Measurements from ENCODE around the gene GJB4. TPM values are rescaled to one million over a fixed set of nuclear protein-coding genes. Genes with fewer than 3 reads are reported as not detected.

The GJB4 gene
- polyA plus RNA-seq, 1 of the 3 experiments (the other 2 are of a cell fraction), result not detected

- no peaks in the 10 kb centered on the region for H3K27me3 ChIP-seq (ENCODE audit: insufficient read depth)
- no peaks in the 10 kb centered on the region for H3K36me3 ChIP-seq (replicated peaks in 1 of 2; ENCODE audit: control insufficient read depth in 1 of 2, insufficient read depth in 2 of 2, low read length in 1 of 2)
- DNase-seq, result no peak
- 38% methylated on average over 3 of the region's 4 CpGs for WGBS (ENCODE audit: low lambda C conversion rate)
- H3K4me3 ChIP-seq (ENCODE audit: low read depth in 2 of 2, low read length in 1 of 2), result no peak overlapping the region
- no peak overlapping the region for H3K4me2 ChIP-seq
- ChIA-PET CTCF (interaction anchor here (1.0 to 2.5 kb wide), 2 partner anchors 16 to 94 kb away, joined by 4 to 13 read pairs; no protein-coding TSS in a partner anchor), POLR2A (no interaction called here)
- H3K27ac ChIP-seq (ENCODE audit: low read depth in 2 of 2, low read length in 1 of 2), result no peak overlapping the region
- H2AFZ ChIP-seq (ENCODE audit: low read depth), result no peak overlapping the region
- H3K4me1 ChIP-seq (ENCODE audit: control insufficient read depth in 1 of 2, insufficient read depth in 2 of 2, low read depth in 1 of 2, low read length in 1 of 2), result no peaks in the 10 kb centered on the region
- no peaks in the 10 kb centered on the region for H3K9me2 ChIP-seq
- no peaks in the 10 kb centered on the region for H3F3A ChIP-seq (replicated peaks; ENCODE audit: insufficient read depth)
- H4K20me1 ChIP-seq (ENCODE audit: insufficient read depth), result no peaks in the 10 kb centered on the region
- no peaks in the 10 kb centered on the region for H3K9me3 ChIP-seq
- H3K9ac ChIP-seq, result no peak overlapping the region
- TF ChIP-seq FOXJ3 (CRISPR knock-in tag; IDR thresholded peaks at IDR 0.05) (no peak), TCF12 (IDR thresholded peaks at IDR 0.05) (no peak), PBX3 (IDR thresholded peaks at IDR 0.05) (no peak), USF1 (IDR thresholded peaks at IDR 0.05; ENCODE audit: borderline replicate concordance, low read depth) (no peak), EP300 (IDR thresholded peaks at IDR 0.05; ENCODE audit: borderline replicate concordance in 1 of 2, low read depth in 1 of 2, low read length in 1 of 2) (no peak), NRF1 (IDR thresholded peaks at IDR 0.05; ENCODE audit: low read depth, low read length) (no peak), SMC3 (IDR thresholded peaks at IDR 0.05; ENCODE audit: low read depth, low read length) (no peak), EZH2phosphoT487 (IDR thresholded peaks at IDR 0.05; ENCODE audit: borderline replicate concordance, low read depth) (no peak), IRF3 (IDR thresholded peaks at IDR 0.05; ENCODE audit: low read depth, low read length) (no peak), RAD21 (IDR thresholded peaks at IDR 0.05; ENCODE audit: low read length) (no peak), REST (IDR thresholded peaks at IDR 0.05; ENCODE audit: low read depth, low read length) (no peak)
- no peaks in the 10 kb centered on the region for H3K79me2 ChIP-seq (ENCODE audit: insufficient read depth)
Observed at GRCh38 chr1:34758751-34759150, 789 bp upstream of the GJB4 start.
